Right renal cortex interstitium (tissue), 3 donors: ENCODE data around the gene CC2D1A. TPM values are rescaled to one million over a fixed set of nuclear protein-coding genes. Genes with fewer than 3 reads are reported as not detected.
A peak's percentile ranks its signal among the peaks of the same experiment; 100 is the strongest.

Experiments
- DNase-seq, 3 donors: peaks; one replicate each; pipeline ENCODE4 v3.0.0-alpha.2; 2013; ENCODE audit warnings: low read depth in 3 of 3, low spot score in 2 of 3
- polyA plus RNA-seq, 3 donors: library from polyadenylated mRNA; unstranded; fragments of 120-200 nt; gene quantifications; one replicate each; pipeline ENCODE4 v1.2.1, GENCODE V29; 2013; ENCODE audit not compliant: insufficient read length in 3 of 3

The CC2D1A gene
- polyA plus RNA-seq, 3 donors, result 20.1 to 23.3 (median 20.7) TPM

GRCh38 chr19:13975870-13976269 is 69.9 kb downstream of the CC2D1A start:
- DNase-seq, result no peak

DNA sequence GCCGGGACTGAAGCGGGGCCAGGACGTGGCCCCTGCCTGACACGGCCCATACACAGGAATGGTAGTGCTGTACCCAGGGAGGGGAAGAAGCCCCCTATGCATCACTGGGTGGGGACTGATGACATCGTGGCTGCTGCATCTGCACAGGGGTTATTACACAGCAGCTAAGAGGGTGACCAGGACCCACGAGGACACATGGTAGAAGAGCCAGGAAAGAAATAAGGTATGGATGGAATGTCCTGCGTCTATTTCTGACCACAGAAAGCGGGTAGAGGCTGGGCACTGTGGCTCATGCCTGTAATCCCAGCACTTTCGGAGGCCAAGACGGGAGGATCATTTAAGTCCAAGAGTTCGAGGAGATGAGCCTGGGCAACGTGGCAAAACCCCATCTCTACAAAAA is 70.4 kb downstream of the CC2D1A start:
- no peak for DNase-seq

GRCh38 chr19:13977803-13978202 is 71.8 kb downstream of the CC2D1A start:
- no peak for DNase-seq

DNA sequence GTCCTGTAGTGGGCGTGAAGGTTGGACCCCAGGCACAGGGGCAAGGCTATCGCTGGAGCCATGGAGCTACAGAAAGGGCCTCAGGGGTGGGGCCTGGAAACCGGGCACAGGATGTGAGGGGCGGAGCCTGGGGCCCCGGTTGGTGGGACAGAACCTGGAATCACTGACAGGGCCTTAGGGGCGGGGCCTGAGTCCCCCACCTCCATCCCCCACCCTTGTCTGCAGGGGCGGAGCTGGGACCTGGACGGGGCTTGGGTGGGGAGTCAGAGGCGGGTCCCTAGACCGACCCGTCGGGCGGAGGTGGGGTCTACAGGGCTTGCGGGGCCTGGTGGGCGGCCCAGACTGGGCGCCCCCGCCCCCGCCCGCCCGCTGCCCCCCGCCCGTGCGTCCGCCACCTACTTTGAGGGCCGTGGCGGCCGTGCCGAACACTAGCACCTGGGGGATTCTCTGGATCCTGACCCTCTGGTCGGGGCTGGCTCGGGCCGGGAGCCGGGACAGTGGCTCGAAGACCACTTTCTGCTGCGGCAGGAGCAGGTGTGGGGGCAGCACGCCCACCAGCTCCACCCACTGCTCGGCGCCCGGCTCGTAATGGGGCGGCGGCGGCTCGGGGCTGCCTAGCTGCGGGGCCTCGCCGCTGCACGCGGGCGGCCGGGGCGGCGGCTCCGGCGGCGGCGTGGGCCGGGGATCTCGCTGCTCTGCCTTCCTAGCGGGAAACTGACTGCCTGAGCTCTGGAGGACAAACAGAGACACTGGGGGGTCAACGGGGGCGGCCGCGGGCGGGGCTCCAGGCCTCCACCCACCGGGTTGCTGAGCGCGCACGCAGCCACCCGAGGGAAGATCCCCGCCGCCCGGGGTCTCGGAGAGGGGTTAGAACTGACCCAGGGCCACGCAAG is 72.6 kb downstream of the CC2D1A start:
- DNase-seq, result peak in 1 of 3 donors; percentile 59

- no peak for DNase-seq
These were observed 73.2 kb downstream of the CC2D1A start for GRCh38 chr19:13979244-13979615.

- no peak for DNase-seq
These were observed 73.7 kb downstream of the CC2D1A start for GRCh38 chr19:13979686-13980085.

DNA sequence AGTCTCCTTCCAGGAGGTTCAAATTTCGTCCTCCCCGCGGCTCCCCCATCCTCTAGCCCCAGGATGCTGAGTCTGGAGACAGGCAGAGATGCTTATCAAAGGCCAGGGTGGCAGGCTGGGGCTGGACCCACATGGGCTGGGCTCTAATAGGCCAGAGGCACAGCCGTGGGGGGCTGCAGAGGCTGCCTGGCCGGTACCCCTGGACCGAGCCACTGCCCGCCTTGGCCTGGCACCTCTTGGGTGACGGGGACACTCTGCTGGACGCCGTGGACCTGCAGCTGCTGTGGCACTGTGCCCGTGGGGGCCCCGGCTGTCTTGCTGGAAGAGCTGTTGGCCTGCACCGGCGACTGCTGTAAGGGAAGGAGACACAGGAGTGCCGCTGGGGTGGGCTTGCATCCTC is 74.3 kb downstream of the CC2D1A start:
- DNase-seq, result no peak

Other genes starting within 250 kb of the CC2D1A start
- gene MRI1, start 141.7 kb upstream of the CC2D1A start, polyA plus RNA-seq, result 10 to 100 TPM; 13.6 to 22.0 (median 20.1) TPM
- 100 to 1,000 TPM in 2 of 3 donors, 10 to 100 TPM in 1; 95.9 to 122 (median 110) TPM for gene C19orf53, start 131.7 kb upstream of the CC2D1A start, polyA plus RNA-seq
- 1 to 10 TPM; 5.3 to 6.8 (median 6.1) TPM for gene ZSWIM4, start 110.8 kb upstream of the CC2D1A start, polyA plus RNA-seq
- 1 to 10 TPM in 1 of 3 donors, under 1 TPM in 2; 0.76 to 1.1 (median 0.89) TPM for gene NANOS3, start 29.1 kb upstream of the CC2D1A start, polyA plus RNA-seq
- gene BRME1, start 84 bp upstream of the CC2D1A start, polyA plus RNA-seq, result 1 to 10 TPM; 4.6 to 4.8 (median 4.7) TPM
- gene PODNL1, start 32.2 kb downstream of the CC2D1A start, polyA plus RNA-seq, result under 1 TPM; 0.71 to 0.95 (median 0.85) TPM
- 10 to 100 TPM; 28.5 to 29.4 (median 28.6) TPM for gene DCAF15, start 46.3 kb downstream of the CC2D1A start, polyA plus RNA-seq
- gene RFX1, start 100.1 kb downstream of the CC2D1A start, polyA plus RNA-seq, result 1 to 10 TPM; 7.4 to 9.3 (median 7.8) TPM
- gene RLN3, start 121.9 kb downstream of the CC2D1A start, polyA plus RNA-seq, result not detected
- gene IL27RA, start 125.6 kb downstream of the CC2D1A start, polyA plus RNA-seq, result 1 to 10 TPM; 6.9 to 7.8 (median 7.3) TPM
- gene PALM3, start 155.9 kb downstream of the CC2D1A start, polyA plus RNA-seq, result 10 to 100 TPM; 22.4 to 25.8 (median 23.1) TPM
- gene MISP3, start 166.6 kb downstream of the CC2D1A start, polyA plus RNA-seq, result 1 to 10 TPM; 4.7 to 7.0 (median 5.0) TPM
- under 1 TPM in 1 of 3 donors, not detected in 2; 0.08 TPM for gene C19orf67, start 179.6 kb downstream of the CC2D1A start, polyA plus RNA-seq
- 10 to 100 TPM; 30.6 to 35.4 (median 31.6) TPM for gene SAMD1, start 184.6 kb downstream of the CC2D1A start, polyA plus RNA-seq
- 10 to 100 TPM; 82.2 to 94.4 (median 86.0) TPM for gene PRKACA, start 211.6 kb downstream of the CC2D1A start, polyA plus RNA-seq
- 10 to 100 TPM; 15.7 to 19.0 (median 16.3) TPM for gene ASF1B, start 230.4 kb downstream of the CC2D1A start, polyA plus RNA-seq